ENCODE data around the gene NTRK3. TPM values are rescaled to one million over a fixed set of nuclear protein-coding genes. Genes with fewer than 3 reads are reported as not detected.

Gene NTRK3
- total RNA-seq, 4 donors from 2014 or later, result 0.94 to 3.2 (median 1.8) TPM

DNA sequence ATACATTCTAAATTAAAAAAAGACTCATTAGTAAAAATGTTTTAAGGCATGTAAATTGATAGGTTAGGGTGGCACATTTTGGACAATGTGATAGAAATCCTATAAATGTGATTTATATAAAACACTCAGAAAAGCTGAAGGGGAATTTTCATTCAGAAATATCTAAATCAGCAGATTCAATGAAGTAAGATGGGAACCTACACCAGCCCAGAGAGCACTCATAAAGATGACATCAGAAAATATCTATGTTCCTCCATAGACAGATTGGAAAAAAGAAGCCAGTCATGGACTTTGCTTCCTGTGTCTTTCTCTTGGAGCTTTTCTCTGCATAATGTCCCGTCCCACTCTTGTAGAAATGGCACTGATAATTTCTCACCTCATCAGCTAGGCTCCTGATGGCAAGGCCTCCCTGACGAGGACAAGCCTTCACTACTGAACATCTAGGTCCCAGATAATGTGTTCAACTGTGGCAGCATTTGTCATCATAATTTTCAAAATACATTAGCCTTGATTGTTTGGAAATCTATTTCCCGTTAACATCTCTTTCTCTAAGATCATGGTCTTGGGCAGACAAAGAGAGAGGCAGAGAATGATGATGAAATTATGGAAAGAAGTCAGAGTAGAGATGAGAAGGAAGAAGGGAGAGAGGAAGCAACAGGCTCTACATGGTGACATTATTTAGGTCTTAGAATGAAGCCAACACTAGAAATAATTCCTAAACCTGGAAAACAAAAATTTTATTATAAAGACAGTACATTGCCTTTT is 354.4 kb downstream of the NTRK3 start:
- TF ChIP-seq, protein P1, sequence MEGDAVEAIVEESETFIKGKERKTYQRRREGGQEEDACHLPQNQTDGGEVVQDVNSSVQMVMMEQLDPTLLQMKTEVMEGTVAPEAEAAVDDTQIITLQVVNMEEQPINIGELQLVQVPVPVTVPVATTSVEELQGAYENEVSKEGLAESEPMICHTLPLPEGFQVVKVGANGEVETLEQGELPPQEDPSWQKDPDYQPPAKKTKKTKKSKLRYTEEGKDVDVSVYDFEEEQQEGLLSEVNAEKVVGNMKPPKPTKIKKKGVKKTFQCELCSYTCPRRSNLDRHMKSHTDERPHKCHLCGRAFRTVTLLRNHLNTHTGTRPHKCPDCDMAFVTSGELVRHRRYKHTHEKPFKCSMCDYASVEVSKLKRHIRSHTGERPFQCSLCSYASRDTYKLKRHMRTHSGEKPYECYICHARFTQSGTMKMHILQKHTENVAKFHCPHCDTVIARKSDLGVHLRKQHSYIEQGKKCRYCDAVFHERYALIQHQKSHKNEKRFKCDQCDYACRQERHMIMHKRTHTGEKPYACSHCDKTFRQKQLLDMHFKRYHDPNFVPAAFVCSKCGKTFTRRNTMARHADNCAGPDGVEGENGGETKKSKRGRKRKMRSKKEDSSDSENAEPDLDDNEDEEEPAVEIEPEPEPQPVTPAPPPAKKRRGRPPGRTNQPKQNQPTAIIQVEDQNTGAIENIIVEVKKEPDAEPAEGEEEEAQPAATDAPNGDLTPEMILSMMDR (IDR thresholded peaks at IDR 0.05), result no peak
- no peak for TF ChIP-seq POLR2A (IDR thresholded peaks at IDR 0.05)
- intact Hi-C loops (cut with DNase I), result no loop called here
- no peaks in the 10 kb centered on the region for H3K36me3 ChIP-seq
- no peak overlapping the region for H3K4me3 ChIP-seq (replicated peaks in 1 of 3)
- H3K9me3 ChIP-seq, result no peaks in the 10 kb centered on the region
- no peaks in the 10 kb centered on the region for H3K4me1 ChIP-seq
- no peak for DNase-seq
- no peaks in the 10 kb centered on the region for H3K27me3 ChIP-seq
- H3K27ac ChIP-seq, result no peak overlapping the region
- 58 to 80% methylated on average over 3 of the region's 3 CpGs for WGBS, 2 donors

DNA sequence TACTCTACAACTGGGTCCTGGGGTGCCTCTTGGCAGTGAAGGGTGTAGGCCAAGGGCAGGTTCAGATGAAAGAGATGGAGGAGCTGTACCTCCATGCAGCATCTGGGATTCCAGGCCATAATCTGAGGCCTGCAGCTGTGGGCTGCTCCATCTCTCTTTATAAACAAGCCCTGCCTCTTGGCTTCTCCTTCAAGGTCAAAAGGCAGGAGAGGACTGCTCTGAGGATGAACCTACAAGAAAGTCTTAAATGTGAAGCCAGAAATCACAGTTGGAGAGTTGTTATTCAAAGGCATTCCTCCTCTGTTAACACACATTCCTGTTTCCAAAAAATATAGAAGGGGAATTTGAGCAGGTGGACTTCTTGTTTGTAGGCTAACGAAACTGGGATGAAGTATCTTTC is 355.5 kb downstream of the NTRK3 start:
- 82 to 89% methylated on average over 1 of the region's 1 CpG for WGBS, 2 donors
- no peak overlapping the region for H3K27ac ChIP-seq
- H3K4me3 ChIP-seq (replicated peaks in 1 of 3), result no peak overlapping the region
- DNase-seq, result no peak
- no peaks in the 10 kb centered on the region for H3K9me3 ChIP-seq
- no peaks in the 10 kb centered on the region for H3K36me3 ChIP-seq
- intact Hi-C loops (cut with DNase I), result no loop called here
- H3K27me3 ChIP-seq, result no peaks in the 10 kb centered on the region
- no peaks in the 10 kb centered on the region for H3K4me1 ChIP-seq
- TF ChIP-seq POLR2A (IDR thresholded peaks at IDR 0.05), result no peak
- TF ChIP-seq, protein P1 (IDR thresholded peaks at IDR 0.05), result no peak

DNA sequence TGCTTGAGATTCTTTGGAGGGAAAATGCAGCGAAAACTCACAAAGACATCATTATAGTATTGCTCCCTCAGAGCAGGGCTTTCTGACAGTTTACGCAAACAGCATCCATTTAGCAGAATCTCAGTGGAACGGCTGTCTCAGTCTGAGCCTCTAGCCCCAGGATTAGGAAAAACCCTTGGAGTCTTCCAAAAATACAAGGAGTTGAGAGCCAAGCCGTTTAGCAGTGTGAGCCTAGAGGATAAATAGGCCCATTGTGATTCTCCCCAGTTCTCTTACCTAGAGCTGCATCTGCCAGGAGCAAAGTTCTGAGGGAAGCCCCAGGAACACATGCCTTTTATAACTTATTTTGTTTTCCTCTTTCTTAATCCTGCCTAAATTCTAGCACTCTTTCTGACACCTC is 359.6 kb downstream of the NTRK3 start:
- Histone ChIP-seq H3K36me3 (no peaks in the 10 kb centered on the region), H3K27ac (no peak overlapping the region), H3K4me3 (replicated peaks in 1 of 3) (no peak overlapping the region), H3K9me3 (no peaks in the 10 kb centered on the region), H3K4me1 (no peaks in the 10 kb centered on the region), H3K27me3 (no peaks in the 10 kb centered on the region)
- 56 to 61% methylated on average over 4 of the region's 4 CpGs for WGBS, 2 donors
- intact Hi-C loops (cut with DNase I), result no loop called here
- no peak for TF ChIP-seq POLR2A (IDR thresholded peaks at IDR 0.05)
- TF ChIP-seq, protein P1 (IDR thresholded peaks at IDR 0.05), result no peak
- DNase-seq, result no peak

DNA sequence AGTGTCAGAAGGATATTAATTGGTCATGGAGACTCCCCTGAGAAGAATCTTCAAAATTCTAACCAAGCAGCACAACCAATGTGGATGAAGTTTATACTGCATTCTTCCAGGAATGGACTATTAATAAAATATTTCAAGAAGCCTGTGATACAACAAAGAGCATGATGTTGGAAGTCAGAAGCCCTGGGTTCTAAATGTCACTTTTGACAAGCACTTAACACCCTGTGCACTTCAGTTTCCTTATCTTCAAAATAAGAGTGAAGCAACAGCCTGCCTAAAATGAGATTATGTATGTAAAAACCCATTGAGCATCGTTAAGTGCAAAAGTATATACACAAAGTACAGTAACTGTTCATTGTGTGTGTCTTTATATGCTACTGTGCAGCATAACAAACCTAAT is 369.4 kb downstream of the NTRK3 start:
- intact Hi-C loops (cut with DNase I), result no loop called here
- no peaks in the 10 kb centered on the region for H3K36me3 ChIP-seq
- no peaks in the 10 kb centered on the region for H3K4me1 ChIP-seq
- no peaks in the 10 kb centered on the region for H3K27me3 ChIP-seq
- no peak for DNase-seq
- TF ChIP-seq, protein P1 (IDR thresholded peaks at IDR 0.05), result no peak
- TF ChIP-seq POLR2A (IDR thresholded peaks at IDR 0.05), result no peak
- no peak overlapping the region for H3K4me3 ChIP-seq (replicated peaks in 1 of 3)
- 78 to 87% methylated on average over 1 of the region's 1 CpG for WGBS, 2 donors
- H3K9me3 ChIP-seq, result no peaks in the 10 kb centered on the region
- no peak overlapping the region for H3K27ac ChIP-seq

DNA sequence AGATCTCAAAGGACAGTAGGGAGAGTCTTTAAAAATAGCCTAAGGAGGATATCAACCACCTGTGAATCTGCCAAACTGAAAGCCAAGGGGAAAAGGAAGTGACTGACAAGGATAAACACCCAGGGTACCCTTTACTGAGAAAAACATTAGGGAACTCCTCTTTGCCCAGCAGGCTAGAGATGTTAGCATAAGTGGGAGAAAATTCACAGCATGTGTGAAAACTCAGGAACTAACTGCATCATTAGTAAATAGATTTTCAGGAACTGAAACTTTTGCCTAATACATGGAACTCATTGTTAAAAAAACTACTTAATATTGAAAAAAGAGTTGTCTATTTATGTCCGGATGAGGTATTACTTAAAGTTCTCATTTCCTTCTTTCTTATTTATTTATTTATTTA is 375.5 kb downstream of the NTRK3 start:
- H3K27me3 ChIP-seq, result no peaks in the 10 kb centered on the region
- no peaks in the 10 kb centered on the region for H3K4me1 ChIP-seq
- WGBS, 2 donors, result 82 to 88% methylated on average over 1 of the region's 1 CpG
- H3K36me3 ChIP-seq, result no peaks in the 10 kb centered on the region
- H3K27ac ChIP-seq, result no peak overlapping the region
- TF ChIP-seq, protein P1 (IDR thresholded peaks at IDR 0.05), result no peak
- TF ChIP-seq POLR2A (IDR thresholded peaks at IDR 0.05), result no peak
- intact Hi-C loops (cut with DNase I), result no loop called here
- H3K9me3 ChIP-seq, result no peaks in the 10 kb centered on the region
- H3K4me3 ChIP-seq (replicated peaks in 1 of 3), result no peak overlapping the region
- no peak for DNase-seq

All from thyroid gland (tissue), 4 donors.